ENCODE results near the gene ZNF783. TPM values are rescaled to one million over a fixed set of nuclear protein-coding genes. Genes with fewer than 3 reads are reported as not detected.
"Not testable (repeated sequence)": the region's sequence is repeated elsewhere in the genome, so short reads cannot be mapped to it uniquely, and the experiment has no call there.

ZNF783 gene
- total RNA-seq, 1 donor from 2014 or later = 4.3 TPM

DNA sequence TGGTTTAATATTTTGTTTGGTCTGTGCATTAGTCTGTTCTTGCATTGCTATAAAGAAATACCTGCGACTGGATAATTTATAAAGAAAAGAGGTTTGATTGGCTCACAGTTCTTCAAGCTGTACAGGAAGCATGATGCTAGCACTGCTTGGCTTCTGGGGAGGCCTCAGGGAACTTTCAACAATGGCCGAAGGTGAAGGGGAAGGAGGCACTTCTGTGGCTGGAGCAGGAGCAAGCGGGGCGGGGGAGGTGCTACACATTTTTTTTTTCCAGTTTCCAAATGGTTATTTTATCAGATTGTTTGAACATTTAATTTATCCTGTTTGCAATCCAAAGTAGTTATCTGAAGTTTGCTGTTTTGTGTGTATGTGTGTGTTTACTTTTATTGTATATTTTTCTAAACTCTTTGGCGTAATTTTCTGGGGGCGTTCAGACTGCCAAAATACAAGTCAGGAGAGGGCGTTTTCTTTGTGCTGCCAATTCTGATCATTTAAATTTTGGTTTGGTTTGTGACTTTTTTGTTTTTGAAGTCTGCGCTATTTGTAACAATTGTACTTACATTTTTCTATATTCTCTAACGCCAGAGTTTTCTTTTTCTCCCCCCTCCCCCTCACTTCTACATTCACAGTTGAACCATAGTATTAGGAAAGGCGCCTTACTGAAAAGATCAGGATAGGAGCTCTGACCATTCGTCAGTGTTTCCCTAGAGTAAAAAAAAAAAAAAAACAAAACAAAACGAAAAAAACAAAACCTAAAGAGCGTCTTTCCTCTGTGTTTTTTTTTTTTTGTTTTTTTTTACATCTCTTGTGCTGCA lies 58.5 kb downstream of the ZNF783 start:
- no peak for DNase-seq (ENCODE audit: low spot score)
- intact Hi-C loops (cut with DNase I) = no loop called here

DNA sequence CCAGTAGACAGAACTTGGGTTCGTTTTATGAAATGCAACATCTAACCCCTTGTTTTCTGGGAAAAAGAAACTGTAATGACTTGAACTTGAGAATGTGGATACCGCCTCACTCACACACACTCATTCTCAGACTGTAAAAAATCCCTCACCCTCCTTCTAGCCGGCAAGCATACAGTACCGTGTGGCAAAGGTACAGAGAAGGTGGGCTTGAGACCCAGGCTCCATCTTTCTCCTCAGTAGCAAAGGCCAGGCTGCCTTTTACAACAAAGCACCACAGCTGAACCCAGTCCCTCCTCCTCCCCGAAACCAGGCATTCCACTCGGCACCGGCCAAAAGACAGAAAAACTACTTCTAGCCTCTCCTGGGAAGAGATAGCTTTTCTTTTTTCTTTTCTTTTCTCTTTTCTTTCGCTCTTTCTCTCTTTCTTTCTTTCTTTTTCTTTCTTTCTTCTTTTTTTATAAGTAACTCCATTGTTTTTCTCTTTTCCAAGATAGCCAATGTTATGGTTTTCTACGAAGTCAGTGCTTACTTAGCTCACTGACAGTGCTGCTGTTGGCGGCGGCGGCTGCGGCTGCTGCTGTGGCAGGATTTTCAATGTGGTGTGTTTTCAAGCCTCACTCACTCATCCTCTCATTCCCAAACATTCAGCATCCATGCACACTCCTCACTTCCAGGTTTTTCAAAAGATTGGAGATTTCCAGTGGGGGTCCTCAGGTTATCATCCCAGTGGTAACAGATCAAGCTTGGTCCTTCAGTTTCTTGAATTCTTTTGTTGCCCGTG lies 59.3 kb downstream of the ZNF783 start:
- intact Hi-C loops (cut with DNase I); DNase-seq (ENCODE audit: low spot score): not testable (repeated sequence)

DNA sequence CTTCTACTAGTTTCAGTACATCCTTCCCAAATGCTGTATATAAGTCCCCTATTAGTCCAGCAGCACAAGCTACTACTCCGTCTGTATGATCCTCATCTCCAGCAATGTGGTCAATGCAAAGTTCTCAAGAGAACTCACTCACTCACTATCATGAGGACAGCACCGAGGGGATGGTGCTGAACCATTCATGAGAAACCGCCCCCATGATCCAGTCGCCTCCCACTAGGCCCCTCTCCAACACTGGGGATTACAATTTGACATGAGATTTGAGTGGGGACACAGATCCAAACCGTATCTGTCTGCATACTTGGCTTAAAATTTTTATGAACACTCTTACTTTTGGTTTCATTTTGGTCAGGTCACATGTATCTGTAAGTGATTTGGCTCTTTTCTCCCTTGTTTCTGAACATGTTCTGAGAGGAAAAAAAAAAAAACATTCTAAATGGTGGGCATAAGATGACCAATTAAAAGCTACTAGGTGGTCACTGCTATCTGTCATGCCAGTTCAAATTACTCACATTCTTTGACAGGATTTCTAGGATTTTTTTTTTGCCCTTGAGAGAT lies 60.1 kb downstream of the ZNF783 start:
- no peak for DNase-seq (ENCODE audit: low spot score)
- intact Hi-C loops (cut with DNase I) = no loop called here

DNA sequence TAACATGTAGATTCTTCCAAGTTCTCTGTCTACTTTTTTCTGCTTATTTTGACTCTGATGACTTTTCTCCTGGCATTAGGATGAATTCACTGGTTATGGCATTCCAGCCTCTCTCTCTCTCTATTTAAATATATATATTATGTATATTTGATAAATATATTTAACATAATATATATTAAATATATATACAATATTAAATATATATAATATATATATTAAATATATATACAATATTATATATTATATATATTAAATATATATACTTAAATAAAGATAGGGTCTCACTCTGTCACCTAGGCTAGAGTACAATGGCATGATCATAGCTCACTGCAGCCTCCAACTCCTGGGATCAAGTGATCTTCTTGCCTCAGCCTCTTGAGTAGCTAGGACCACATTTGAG lies 60.7 kb downstream of the ZNF783 start:
- intact Hi-C loops (cut with DNase I) = no loop called here
- no peak for DNase-seq (ENCODE audit: low spot score)

DNA sequence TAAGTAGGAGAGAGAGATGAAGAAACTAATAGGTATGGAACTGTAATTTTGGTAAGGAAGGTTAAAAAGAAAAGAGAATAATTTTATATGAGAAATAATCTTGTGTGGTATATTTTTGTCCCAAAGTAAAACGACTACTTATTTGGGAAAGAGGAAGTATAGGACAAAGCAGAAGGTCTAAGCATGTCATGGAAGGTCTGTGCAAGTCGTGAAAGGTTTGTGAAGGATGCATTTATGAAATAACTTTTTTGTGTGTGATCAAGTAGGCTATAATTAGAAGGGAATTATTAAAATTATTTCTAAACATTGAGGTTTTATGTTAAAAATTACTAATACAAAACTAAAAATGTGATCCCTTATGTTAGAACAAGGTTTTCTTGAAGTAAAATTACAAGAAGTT lies 63.3 kb downstream of the ZNF783 start:
- intact Hi-C loops (cut with DNase I) = no loop called here
- no peak for DNase-seq (ENCODE audit: low spot score)

DNA sequence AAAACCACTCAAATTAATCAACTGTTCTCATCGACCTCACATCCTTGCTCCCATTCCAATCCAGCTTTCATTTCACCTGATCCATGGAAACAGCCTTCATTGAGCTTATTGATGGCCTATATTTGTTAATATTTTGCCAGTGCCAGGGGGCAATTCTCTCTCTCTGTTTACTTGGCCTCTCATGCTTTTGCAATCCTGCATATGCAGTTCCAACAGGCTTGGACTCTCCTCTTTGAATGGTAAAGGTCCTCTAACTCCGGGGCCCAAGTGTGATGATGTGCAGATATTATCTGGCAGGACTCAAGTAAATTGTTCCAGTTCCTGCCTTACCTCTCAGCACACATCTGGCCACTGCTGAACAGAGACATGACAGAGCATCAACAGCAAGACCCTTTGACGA lies 67.3 kb downstream of the ZNF783 start:
- no peak for DNase-seq (ENCODE audit: low spot score)
- intact Hi-C loops (cut with DNase I) = no loop called here

DNA sequence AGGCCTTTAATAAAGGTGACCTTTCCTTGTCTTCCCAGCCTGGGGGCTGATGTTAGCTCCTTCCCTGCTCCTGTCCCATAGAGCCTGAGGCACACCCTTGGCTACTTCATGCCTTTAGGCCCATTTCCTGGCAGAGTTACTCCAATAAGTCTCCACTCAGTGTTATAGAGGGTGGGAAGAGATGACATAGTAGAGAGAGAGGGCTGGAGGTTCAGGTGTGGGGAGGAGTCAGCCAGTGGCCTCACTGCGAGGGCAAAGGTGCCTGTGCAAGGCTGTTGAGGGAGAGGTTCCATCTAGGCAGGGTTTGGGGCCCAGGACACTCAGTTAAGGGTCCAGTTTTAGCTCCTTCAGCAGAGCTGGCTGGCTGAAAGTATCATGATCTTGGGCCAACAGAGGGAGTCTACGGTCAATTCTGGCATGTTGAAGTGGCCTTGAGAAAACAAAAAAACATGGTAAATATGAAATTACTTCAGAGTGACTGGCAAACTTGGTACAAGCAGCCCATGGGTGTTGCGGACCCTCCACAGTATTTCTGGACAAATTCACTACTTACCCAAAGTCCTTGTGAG lies 67.9 kb downstream of the ZNF783 start:
- intact Hi-C loops (cut with DNase I) = no loop called here
- DNase-seq (ENCODE audit: low spot score) = no peak

DNA sequence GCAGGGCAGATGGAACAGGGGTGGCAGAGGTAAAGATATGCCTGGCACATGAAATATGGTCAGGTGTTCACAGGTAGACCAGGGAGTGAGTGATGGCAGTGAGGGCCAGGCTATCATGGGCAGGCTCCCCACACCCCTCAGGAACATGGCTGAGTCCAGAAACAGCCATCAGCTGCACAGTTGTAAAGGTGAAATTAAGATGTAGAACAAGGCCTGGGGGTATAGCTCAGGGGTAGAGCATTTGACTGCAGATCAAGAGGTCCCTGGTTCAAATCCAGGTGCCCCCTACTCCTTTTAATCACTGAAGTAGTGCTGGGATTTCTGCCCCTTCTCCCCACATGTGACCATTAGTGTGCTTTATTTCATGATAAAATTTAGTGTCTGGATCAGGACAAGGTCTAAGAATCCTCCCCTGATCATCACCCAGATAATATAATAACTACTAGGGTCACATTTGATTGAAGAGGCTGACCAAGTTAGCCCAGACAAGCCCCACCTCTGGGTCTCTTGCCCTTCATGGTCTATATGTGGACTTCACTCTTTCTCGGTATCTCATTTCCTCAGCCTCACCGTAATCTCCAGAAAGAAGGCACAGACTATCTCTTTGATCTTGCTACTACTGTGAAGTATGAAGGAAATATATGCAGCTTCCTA lies 69.0 kb downstream of the ZNF783 start:
- no peak for DNase-seq (ENCODE audit: low spot score)
- intact Hi-C loops (cut with DNase I) = no loop called here

DNA sequence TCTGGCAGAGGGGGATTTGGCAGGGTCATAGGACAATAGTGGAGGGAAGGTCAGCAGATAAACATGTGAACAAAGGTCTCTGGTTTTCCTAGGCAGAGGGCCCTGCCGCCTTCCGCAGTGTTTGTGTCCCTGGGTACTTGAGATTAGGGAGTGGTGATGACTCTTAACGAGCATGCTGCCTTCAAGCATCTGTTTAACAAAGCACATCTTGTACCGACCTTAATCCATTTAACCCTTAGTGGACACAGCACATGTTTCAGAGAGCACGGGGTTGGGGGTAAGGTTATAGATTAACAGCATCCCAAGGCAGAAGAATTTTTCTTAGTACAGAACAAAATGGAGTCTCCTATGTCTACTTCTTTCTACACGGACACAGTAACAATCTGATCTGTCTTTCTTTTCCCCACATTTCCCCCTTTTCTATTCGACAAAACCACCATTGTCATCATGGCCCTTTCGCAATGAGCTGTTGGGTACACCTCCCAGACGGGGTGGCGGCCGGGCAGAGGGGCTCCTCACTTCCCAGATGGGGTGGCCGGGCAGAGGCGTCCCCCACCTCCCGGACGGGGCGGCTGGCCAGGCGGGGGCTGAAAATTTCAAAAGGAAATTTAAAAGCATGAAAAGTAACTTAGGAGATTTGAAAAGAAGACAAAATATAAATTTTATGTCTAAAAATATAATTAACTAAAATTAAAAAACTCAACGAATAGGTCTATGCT lies 70.8 kb downstream of the ZNF783 start:
- DNase-seq (ENCODE audit: low spot score); intact Hi-C loops (cut with DNase I): not testable (repeated sequence)

DNA sequence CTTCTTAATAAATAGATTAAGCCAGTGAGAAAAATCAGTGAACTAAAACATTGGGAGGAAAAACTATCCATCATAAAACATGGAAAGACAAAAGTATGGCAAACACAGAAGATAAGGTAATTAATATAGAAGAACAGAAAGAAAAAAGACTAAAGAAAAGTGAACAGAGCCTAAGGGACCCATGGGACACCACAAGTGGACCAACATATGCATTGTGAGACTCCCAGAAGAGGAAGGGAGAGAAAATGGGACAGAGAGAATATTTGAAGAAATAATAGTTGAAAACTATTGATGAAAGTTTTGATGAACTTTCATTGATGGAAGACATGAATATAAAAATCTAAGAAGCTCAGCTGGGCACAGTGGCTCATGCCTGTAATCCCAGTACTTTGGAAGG lies 71.3 kb downstream of the ZNF783 start:
- intact Hi-C loops (cut with DNase I) = no loop called here

DNA sequence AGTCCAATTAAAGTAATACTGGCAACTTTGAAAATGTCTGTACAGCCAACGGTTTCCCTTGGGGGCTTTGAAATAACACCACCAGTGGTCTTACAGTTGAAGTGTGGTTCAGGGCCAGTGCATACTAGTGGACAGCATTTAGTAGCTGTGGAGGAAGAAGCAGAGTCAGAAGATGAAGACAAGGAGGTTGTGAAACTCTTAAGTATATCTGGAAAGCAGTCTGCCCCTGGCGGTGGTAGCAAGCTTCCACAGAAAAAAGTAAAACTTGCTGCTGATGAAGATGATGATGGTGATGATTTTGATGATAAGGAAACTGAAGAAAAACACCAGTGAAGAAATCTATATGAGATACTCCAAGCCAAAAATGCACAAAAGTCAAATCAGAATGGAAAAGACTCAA lies 72.2 kb downstream of the ZNF783 start:
- intact Hi-C loops (cut with DNase I) = no loop called here
- DNase-seq (ENCODE audit: low spot score) = no peak

More for the DNA sequence above, 71.3 kb downstream of the ZNF783 start:
- no peak for DNase-seq (ENCODE audit: low spot score)

Other genes with a start within 250 kb of the ZNF783 start
- 38.5 TPM for gene PDIA4, start 233.7 kb upstream of the ZNF783 start, total RNA-seq
- gene ZNF786, start 171.5 kb upstream of the ZNF783 start, total RNA-seq = 3.0 TPM
- 0.78 TPM for gene ZNF425, start 135.9 kb upstream of the ZNF783 start, total RNA-seq
- 7.4 TPM for gene ZNF398, start 114.7 kb upstream of the ZNF783 start, total RNA-seq
- gene ZNF282, start 66.7 kb upstream of the ZNF783 start, total RNA-seq = 12.6 TPM
- gene ZNF212, start 22.5 kb upstream of the ZNF783 start, total RNA-seq = 5.4 TPM
- 7.6 TPM for gene ZNF777, start 198.9 kb downstream of the ZNF783 start, total RNA-seq
- gene ZNF746, start 235.6 kb downstream of the ZNF783 start, total RNA-seq = 9.2 TPM